GM18873 (cell line): ENCODE results near the gene RPTOR.

Experiments
- ATAC-seq: cut with Tn5 transposase; IDR thresholded peaks from one replicate; pipeline ENCODE4 v1.9.1; 2021; ENCODE audit warnings: mild to moderate bottlenecking, moderate library complexity, moderate number of reproducible peaks; ENCODE audit not compliant: unreplicated experiment, low FRiP score

The RPTOR gene

DNA sequence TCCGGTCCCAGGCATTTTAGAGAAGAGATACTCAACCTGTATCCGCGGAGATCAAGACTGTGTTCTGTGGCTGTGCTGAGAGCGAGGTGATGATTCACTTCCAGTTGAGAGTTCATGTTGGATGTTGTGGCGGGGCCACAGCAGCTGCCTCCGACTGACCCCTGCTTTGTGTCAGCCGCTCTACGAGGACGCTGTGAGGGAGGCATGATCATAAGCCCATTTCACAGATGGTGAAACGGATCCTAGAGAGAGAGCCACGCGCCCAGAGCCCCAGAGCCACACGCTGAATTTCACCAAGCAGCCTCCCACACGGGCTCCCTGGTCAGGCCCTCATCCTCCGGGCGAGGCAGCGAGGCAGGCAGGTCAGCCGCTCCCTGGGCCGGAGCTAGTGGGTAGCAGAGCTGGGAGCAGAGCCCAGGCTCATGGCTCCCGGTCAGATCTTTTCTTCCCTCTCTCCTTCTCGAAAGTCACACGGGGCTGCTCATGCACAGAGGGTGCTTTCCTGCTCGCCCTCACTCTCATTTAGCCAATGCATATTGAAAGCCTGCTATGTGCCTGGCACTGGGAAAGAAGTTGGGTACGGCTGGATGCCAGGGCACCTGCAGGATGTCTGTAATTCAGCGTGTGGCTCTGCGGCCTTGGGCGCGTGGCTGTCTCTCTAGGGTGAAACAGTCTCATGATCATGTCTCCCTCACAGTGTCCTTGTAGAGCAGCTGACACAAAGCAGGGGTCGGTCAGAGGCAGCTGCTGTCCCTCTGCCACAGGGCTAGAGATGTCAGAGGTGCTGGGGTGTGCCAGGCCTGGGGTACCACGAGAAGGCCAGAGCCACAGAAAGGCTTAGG, 291.4 kb downstream of the RPTOR start:
- ATAC-seq, result no peak

DNA sequence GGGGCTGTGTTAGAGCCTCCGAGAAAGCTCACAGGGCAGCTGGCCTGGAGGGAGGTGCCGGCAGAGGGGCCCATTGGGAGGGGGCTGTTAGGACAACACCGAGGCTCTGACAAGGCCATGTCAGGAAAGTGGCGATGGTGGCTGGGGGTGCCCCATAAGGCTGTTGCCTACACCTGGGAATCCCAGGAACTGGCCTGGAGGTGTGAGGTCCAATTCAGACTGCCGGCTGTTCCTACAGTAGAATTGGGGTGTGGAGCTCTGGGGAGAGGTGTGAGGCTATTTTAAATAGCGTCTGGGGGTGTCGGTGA, 292.0 kb downstream of the RPTOR start:
- ATAC-seq, result no peak

DNA sequence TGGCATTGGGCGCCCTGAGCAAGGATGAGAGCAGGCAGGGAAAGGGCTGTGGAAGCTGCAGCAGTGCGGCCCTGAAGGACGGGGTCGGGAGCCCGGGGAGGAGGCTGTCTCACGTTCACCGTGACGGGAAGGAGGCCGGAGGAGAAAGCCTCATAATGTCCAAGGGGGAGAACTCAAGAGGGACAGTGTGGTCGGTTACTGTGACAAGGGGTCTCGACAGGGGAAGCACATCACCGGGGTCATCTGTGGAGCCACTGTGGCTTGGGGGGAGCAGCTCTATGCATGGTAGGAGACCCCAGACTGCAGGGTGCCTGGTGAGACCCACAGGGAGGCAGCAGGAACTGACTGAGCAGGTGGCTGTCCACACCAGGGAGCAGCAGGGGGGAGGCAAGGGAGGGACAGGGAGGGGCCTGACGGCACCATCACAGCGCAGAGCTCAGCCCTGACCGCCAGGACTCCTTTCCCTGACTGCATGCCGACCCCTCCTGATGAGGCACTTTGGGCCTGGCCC, 292.4 kb downstream of the RPTOR start:
- no peak for ATAC-seq

DNA sequence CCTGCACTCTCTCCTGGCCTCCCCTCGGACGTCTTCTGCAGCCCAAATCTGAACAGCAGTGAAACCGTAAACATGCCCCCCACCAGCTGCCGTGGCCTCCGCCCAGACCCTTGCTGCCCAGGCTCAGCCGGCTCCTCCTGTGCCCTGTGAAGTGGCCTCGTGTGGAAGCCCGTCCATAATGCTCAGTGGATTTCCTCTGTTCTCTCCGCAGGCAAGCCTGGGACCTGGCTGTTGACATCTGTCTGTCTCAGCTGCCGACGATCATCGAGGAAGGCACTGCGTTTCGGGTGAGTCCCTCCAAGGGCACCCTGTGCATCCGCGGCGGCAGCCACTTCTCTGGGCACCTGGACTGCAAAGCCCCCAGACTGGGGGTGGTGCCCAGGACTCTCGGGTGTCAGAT, 293.1 kb downstream of the RPTOR start:
- no peak for ATAC-seq

DNA sequence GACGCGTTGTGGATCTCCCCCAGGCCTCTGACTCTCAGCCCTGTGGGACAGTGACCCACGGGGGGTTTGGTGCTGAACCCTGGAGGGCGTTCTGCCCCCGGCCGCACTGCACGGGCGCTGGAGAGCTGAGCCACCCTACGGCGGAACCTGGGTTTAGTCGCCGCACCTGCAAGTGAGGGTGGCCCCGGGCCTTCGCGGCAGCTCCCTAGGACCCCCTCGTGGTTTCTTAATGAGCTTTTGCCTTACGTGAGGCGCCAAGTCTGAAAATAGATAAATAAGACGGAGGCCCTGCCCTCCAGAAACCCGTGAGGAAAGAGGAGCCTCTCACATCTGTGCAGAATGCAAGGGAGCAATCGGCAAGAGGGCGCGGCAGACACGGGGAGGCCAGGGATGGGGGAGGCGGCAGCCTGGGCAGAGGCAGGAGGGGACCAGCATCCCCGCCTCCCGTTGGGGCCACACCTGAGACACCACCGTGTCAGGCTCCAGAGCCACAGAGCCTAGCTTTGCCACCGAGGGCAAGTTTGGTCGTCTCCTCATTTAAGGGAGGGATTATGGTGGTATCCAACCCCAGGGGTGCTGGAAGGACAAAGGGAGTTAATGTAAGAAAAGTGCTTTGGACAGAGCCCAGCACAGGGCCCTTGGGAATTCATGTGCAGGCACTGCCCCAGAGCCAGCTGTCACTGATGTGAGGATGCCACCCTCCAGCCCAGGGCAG, 293.8 kb downstream of the RPTOR start:
- no peak for ATAC-seq

DNA sequence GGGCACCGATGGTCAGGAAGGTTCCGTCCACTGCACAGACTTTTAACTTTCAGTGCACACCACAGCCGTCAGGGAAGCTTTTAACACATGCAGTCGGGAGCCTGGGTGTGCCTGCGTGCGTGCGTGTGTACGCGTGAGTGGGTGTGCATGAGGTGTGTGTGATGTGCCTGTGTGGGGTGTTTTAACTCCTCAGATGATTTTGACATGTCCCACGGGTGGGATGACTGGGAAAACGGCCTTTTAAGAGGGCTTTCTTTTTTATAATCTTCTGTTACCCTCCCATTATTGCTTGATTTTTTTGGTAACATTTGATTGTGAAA, 294.3 kb downstream of the RPTOR start:
- ATAC-seq, result no peak

DNA sequence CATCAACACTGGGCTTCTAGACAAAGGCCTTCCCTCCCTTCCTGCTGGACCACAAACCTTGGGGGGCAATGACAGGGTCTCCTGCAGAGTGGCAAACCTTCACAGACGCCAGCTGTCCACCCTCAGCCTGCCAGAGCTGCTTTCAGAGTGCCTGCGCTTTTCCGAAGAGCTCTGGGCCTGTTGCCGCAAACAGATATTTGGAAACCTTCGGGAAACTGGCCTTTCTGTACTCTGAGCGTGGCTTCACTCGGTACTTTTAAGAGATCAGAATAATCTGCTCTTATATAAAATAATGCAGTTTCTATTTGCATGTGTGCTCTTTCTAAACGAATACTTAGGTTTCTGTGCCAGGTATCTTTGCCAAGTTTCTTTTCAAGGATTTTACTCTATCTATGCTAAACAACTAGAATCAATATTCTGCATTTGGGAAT, 294.9 kb downstream of the RPTOR start:
- no peak for ATAC-seq

DNA sequence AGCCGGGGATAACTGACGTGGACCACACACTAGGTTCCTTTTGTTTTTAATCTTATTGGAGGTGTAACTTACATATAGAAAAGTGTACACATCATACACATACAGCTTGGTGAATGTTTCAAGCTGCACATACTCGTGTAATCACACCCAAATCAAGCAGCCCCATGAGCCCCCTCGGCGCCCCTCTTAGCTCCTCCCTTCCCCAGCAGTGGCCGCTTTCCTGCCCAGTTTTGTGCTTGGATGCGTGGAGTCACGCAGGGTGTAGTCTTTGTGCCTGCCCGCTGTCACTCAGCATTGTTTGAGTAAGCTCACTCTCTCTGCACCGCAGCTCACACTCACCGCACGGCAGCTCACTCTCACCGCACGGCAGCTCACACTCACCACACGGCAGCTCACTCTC, 295.3 kb downstream of the RPTOR start:
- no peak for ATAC-seq

DNA sequence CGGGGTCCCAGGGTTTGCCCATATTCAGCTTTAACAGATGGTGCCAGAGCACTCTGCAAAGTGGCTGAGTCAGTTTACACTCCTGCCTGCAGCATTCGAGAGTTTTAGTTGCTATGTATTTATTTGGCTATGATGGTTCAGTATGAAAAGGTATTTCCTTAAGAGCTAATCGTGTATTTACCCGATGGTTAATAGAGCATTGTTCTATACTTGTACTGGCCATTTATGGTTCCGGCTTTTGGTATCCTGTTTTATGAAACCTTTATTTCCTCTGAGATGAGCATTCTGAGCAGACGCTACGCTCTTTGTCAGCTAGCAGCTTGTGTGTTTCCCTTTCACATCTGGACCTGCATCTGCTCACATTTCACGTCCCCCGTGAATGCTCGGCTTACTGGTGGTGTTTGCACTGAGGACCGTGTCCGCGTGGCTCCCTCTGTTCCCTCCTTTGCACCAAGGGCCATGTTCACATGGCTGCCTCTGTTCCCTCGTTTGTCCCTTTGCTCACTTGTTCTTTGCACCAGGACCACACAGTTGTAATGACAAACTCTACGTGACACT, 297.9 kb downstream of the RPTOR start:
- ATAC-seq, result no peak

DNA sequence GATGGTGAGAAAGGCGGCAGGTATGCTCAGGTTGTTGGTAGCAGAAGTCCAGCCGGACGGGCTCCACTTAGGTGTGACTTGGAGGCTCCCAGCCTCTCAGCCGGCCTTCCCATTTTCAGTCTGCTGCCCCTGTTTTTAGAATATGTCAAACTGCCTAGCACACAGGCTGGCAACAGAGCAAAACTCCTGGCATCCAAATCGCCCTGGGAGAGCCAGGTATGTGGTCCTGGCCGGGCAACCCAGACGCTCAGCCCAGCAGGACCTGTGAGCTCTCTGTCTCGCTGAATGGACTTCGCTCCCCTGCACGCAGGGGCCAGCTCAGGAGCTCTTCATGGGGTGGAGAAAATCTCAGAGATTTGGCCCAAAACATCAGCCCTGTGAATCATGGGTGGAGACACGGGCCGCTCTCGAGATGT, 299.1 kb downstream of the RPTOR start:
- ATAC-seq, result no peak

DNA sequence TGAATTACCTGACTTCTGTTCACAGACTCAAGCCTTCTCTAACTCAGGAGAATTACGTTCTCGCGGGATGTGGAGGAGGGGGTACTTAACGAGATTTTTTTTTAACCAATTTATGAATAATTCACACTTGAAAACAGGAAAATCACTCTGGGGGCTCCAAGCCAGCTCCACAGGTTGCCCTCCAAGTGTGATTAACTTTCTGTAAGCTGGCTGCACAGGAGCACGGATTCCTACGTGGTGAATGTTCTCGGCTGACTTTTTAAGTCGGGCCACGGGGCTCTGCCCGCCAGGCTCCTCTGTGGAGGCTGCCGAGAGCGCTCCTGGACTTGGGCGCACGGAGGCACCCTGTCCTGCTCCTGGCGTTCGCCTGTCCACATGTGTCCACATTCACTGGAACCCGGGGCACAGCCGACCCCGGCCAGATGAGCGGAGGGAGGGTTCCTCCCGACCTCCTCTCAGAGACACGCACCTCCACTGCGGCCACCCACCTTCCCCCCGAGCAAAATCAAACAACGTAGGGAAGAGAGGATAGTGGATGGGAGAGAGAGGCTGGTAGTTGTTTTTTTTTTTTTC, 299.9 kb downstream of the RPTOR start:
- ATAC-seq, result no peak

DNA sequence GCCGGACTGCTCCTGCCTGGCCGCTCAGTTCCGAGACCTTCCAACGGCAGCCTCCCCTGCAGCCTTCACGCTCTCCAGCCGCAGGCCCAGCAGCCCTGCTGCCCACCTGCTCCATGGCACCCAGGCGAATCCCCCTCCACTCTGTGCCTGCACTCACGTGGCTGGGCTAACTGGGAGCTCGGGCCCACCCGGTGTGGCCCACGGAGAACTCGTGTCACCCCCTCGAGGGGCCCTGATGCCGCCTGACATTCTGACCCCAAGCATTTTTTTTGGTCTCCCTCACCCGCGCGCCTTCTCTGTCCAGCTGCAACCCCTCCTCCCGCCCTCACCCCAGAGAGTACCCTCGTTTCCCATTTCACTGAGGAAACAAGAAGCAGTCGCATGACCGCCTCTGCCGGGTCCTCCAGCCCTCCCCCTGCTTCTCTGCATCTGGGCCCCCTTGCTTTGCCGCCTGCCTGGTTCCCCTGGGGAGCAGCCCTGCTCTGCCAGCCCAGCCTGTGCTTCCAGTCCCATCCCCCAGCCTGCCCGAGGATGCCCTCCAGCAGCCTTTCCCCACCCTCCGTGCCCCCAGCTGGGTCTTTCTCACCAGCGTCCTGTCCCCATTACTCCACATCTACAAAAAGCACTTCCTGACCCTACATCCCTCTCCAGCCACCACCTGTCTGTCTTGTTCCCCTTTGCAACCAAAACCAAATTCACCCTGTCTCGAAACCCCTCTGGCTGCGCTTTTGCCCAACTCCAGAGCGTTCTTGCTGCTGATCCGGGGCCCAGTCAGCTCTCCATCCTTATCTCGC, 300.6 kb downstream of the RPTOR start:
- no peak for ATAC-seq

DNA sequence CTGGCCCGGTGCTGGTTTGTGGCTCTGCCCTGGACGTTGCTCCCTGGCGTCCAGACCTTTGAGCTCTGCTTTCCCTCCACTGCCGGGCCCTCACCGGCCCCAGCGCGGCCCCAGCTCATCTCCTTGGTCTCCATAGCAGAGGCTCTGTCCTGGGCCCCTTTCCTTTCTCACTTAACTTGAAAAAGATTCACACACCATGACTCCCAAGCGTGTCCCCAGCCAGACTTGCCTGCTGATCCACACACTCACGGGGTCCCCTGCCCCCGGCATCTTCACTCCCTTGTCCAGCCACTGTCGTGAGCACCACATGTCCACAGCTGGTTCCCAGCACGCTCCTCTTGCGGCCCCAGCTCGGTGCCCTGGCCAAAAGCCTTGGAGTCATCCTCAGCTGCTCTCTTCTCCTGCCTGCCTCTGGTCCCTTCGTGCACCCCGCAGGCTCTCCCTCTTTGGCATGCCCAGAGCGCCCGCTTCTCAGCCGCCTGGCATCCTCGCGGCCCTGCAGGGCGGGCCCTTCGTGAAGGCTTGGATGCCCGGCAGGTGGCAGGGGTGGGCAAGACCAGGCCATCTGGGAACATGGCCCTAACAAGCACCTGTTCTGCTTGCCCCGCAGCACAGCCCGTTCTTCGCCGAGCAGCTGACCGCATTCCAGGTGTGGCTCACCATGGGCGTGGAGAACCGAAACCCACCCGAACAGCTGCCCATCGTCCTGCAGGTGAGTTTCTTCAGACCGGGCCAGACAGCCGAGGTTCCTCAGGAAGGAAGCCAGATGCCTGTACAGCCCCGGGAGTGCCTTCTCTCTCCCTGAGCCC, 301.4 kb downstream of the RPTOR start:
- ATAC-seq, result no peak

DNA sequence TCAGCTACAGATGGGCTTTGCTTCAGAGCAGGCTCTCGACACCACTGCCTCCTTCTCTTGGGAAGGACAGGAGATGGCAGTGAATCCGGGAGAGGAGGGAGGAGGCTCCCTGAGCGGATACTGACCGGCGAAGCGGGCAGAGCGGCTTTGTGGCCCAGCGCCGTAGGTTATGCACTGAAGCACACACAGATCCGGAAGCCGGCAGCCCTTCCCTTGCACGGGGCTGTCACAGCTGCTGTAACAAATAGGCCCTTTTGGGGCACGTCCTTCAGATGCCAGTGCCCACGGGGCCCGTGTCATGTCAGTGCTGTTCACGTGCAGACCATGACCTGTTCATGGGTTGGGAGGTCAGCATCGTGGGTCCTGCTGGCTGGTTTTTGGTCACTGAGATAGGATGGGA, 302.3 kb downstream of the RPTOR start:
- no peak for ATAC-seq

DNA sequence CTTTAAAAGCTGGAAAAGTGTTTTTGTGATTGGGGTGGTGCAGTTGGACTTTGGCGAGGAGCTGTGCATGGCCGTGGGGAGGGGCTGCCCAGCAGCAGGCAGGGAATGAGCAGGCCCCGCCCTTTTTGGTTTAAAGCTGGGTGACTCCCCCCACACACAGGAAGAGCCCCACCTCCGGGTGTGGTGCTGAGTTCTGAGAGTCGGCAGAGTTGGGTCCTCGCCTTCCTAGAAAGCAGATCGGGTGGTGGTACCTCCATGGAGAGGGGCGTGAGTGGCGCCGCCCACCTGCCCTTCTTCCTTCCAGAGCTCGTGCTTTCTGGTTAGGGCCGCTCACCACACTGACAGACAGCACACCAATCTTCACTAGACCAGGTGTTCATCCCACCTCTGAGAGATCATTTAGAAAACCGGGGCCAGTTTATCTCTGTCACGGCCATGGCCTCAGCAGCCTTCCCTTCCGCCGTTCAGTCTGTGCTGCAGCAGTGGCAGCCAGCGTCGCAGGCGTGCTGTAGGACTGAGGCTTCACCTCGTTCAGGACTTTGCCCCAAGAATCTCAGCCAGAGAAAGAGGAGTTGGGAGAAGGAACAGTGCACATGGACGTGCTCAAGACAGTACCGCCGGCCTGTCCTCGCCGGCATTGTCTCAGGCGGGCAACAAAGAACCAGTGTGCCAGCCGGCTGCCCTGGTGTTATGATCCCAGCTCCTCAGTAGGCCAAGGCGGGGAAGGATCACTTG, 303.0 kb downstream of the RPTOR start:
- no peak for ATAC-seq

DNA sequence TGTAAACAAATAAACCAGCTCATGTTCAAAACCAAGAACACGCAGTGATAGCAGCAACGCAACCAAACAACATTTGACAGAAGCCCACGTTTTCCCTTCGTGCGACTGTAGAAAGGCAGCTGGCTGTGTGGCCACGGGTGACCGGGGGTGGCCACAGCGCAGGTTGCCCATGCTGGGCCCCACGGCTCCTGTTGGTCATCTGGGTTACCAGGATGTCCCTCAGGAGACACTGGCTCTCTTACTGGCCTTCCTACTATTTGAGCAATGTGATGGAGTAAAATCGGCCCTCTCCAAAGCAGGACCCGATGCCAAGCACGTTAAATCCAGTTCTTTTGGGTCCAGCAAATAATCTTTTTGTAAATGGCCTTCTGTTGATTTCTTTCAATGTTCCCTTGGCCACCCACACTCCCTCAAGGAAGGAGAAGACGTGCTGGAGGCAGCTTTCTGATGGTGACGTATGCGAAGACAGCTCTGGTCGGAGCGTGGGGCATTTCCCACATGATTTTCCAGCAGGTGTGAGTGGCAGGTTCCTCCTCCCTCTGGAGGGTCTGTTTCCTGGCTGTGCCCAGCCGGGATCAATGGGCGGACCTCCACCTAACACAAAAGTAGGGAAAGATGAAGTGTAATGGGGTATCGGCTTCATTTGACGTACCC, 303.9 kb downstream of the RPTOR start:
- no peak for ATAC-seq

DNA sequence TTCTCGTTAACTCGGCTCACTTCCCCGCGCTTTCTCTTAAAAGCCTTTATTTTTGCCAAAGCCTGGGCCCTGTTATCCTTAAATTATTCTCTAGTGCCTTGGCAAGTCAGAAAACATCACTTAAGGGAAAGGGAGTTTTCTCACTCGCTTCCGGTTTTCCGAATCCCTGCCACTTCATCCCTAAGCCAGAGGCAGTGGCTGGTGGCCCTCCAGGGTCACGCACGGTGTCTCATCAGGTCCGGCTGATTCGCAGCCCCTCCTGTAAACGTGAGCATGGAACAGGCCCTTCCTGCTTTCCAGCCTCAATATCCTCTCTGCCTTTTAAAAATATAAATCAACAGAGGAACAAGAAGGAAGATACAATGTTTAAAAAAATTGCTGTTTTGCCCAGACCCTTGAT, 304.5 kb downstream of the RPTOR start:
- no peak for ATAC-seq

DNA sequence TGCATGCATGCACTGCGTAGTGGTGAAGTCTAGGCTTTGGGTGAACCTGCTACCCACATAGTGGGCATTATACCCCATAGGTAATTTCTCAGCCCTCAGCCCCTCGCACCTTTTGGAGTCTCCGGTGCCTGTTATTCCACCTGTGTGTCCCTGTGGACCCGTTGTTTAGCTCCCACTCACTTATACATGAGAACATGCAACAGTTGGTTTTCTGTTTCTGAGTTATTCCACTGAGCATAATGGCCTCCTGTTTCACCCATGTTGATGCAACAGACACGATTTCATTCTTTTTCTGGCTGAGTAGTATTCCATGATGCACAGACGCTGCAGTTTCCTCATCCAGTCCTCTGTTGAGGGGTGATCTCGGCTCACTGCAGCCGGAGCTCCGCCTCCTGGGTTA, 305.5 kb downstream of the RPTOR start:
- no peak for ATAC-seq

DNA sequence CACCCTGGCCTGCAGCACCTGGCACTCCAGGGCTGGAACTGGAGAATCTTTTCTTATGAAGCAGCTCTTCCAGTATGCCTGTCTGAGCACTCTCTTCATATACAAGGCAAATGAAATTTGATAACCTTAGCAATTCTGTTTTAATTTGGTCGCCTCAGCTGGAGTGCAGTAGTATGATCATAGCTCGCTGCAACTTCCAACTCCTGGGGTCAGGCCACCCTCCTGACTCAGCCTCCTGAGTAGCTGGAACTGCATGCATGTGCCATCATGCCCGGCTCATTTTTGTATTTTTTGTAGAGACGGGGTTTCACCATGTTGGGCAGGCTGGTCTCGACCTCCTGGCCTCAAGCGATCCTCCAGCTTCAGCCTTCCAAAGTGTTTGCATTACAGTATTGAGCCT, 306.2 kb downstream of the RPTOR start:
- ATAC-seq, result no peak
